Esophagus squamous epithelium (tissue), 5 donors: ENCODE measurements around the gene PDZK1IP1. TPM values are rescaled to one million over a fixed set of nuclear protein-coding genes. Genes with fewer than 3 reads are reported as not detected.

Experiments
- DNase-seq: peaks from one replicate; lab custom pipeline; 2025; lab: John Stamatoyannopoulos, UW
- H3K27ac ChIP-seq, 4 donors: fragments of 200-600 bp; sonication (generic); one replicate each; pipeline ENCODE4 v1.5.1; 2016 to 2019; ENCODE audit warnings: mild to moderate bottlenecking in 1 of 4
- H3K27me3 ChIP-seq, 4 donors: fragments of 200-600 bp; sonication (generic); 1 replicate in 3 of 4; 2 replicates in 1 of 4; pipeline versions ENCODE4 v1.5.1 to v1.6.0; 2017 to 2021; ENCODE audit warnings: antibody characterized with exemption in 1 of 4
- H3K36me3 ChIP-seq, 3 donors: fragments of 200-600 bp; sonication (generic); one replicate each; pipeline ENCODE4 v1.5.1; 2016 to 2019
- H3K4me1 ChIP-seq, 3 donors: fragments of 200-600 bp; sonication (generic); one replicate each; pipeline ENCODE4 v1.5.1; 2017 to 2019
- H3K4me3 ChIP-seq, 4 donors: fragments of 200-600 bp; sonication (generic); 1 replicate in 3 of 4; 2 replicates in 1 of 4; pipeline ENCODE4 v1.5.1; 2016 to 2019; ENCODE audit warnings: mild to moderate bottlenecking in 2 of 4, moderate library complexity in 1 of 4
- H3K9me3 ChIP-seq, 3 donors: fragments of 200-600 bp; sonication (generic); one replicate each; pipeline ENCODE4 v1.5.1; 2016 to 2019
- POLR2A ChIP-seq, 4 donors: fragments of 450-650 bp; IDR thresholded peaks; one replicate each; pipeline ENCODE4 v1.6.1; 2017; ENCODE audit warnings: antibody characterized with exemption in 4 of 4, mild to moderate bottlenecking in 4 of 4, moderate library complexity in 3 of 4
- WGBS, 2 donors: methylation state at CpG; one replicate each; pipeline ENCODE4 v1.1.5; 2018; 5-methylcytosine and 5-hydroxymethylcytosine counted together
- intact Hi-C: fragments of 100-400 bp; cut with DNase I; formaldehyde crosslinking; loops from one replicate; pipeline ENCODE4 v1.15.0; 2022
- total RNA-seq, 4 donors: library from RNA; depleted of rRNA; stranded (reverse); fragments of >200 nt; gene quantifications; one replicate each; pipeline ENCODE4 v1.1.0, GENCODE V29; 2016
- TF ChIP-seq, protein P1 (sequence below), 6 experiments: fragments of 450-650 bp in 4 of 6; fragments of 200-600 bp in 2 of 6; sonication (generic) in 2 of 6; IDR thresholded peaks; one replicate each; pipeline ENCODE4 v1.5.1; 2016 to 2019; ENCODE audit warnings: antibody characterized with exemption in 6 of 6, mild to moderate bottlenecking in 4 of 6, moderate library complexity in 4 of 6
- donor health status: DM: yes; HTN: yes; CAD: no.

Gene PDZK1IP1, protein sequence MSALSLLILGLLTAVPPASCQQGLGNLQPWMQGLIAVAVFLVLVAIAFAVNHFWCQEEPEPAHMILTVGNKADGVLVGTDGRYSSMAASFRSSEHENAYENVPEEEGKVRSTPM
- 100 to 1,000 TPM in 3 of 4 donors, 1 to 10 TPM in 1; 9.7 to 429 (median 312) TPM for total RNA-seq

DNA sequence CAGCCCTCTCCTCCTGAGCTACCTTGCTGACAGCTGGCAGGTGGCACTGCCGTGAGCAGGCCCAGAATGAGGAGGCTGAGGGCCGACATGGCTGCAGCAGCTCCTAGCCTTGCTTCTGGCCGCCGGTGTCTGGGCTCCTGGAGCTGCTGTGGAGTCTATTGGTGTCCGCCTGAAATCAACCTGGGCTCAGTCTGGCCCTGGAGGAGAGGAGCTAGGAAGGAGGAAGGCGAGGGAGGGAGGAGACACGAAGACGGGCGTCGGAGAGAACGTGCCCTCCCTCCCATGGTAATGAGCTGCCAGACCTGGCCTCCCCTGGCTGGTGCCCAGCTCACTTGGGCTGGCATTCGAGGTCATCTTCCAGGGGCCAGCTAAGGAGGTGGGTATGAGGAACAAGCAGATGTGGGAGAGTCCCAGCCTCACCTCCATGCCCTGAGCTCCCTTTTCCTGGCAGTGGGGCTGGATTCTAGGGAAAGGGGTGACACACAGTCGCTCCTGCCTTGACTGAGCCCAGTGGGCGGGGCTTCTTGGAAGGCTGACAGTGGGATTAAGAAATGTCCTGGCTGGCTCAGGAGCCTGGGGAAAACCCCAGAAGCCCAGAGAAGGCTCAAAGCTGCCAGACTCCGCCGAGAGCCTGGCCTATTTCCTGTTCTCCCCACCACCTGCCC is at the start of gene PDZK1IP1:
Gene PDZK1IP1, minus strand, starts transcription at position 193 of the 665 bp plus-strand sequence. Its CDS starts 104 bp downstream, at position 89.
- WGBS, 2 donors, result 23 to 35% methylated on average over 5 to 10 of the region's 16 CpGs

DNA sequence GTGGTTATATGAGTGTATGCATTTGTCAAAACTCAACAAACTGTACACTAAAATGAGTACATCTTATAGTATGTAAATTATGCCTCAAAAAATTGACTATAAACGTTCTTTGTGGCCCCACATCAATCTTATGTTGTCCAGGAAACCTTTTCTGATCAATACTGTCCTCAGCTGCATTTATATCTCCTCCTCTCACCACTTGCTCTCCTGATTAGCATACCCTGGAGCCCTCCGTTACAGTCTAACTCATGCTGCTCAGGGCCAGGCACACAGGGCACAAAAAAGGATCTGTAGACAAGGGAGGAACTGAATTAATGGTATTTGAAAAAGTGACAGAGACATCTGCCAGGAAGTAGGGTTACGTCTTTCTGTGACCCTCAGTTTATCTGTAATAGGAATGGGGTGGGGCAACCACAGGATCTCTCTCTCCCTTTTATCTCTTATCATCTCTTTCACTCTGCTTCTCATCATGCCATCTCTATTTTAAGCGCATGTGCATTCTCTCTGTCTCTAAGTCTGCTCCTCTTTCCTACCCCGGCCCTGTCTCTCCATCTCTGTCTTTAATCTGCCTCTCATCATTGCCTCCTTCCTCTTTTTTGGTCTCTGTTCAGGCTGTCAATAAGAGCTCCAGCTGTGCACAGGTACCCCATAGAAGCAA is 49.2 kb upstream of the PDZK1IP1 start:
- Histone ChIP-seq H3K4me1 (peaks cover 0 to 19% (median 0%) of the 10 kb centered on the region in 3 donors), H3K27ac (no peak overlapping the region), H3K4me3 (no peak overlapping the region), H3K27me3 (peaks cover 0 to 78% (median 0%) of the 10 kb centered on the region in 4 donors), H3K36me3 (no peaks in the 10 kb centered on the region), H3K9me3 (no peaks in the 10 kb centered on the region)
- intact Hi-C loops, result no loop called here
- WGBS, 2 donors, result 56 to 66% methylated on average over 5 of the region's 5 CpGs
- no peak for TF ChIP-seq POLR2A (IDR thresholded peaks at IDR 0.05)
- TF ChIP-seq, protein P1, sequence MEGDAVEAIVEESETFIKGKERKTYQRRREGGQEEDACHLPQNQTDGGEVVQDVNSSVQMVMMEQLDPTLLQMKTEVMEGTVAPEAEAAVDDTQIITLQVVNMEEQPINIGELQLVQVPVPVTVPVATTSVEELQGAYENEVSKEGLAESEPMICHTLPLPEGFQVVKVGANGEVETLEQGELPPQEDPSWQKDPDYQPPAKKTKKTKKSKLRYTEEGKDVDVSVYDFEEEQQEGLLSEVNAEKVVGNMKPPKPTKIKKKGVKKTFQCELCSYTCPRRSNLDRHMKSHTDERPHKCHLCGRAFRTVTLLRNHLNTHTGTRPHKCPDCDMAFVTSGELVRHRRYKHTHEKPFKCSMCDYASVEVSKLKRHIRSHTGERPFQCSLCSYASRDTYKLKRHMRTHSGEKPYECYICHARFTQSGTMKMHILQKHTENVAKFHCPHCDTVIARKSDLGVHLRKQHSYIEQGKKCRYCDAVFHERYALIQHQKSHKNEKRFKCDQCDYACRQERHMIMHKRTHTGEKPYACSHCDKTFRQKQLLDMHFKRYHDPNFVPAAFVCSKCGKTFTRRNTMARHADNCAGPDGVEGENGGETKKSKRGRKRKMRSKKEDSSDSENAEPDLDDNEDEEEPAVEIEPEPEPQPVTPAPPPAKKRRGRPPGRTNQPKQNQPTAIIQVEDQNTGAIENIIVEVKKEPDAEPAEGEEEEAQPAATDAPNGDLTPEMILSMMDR (IDR thresholded peaks at IDR 0.05), result no peak
- DNase-seq, result no peak

More for the DNA sequence above, at the start of gene PDZK1IP1:
- H3K9me3 ChIP-seq, result no peaks in the 10 kb centered on the region
- no peak for DNase-seq
- peak within 1 kb of the TSS; percentile 27 to 59 (median 31) for H3K4me3 ChIP-seq
- H3K36me3 ChIP-seq, result no peaks in the 10 kb centered on the region
- peak within 1 kb of the TSS; percentile 80 to 85 (median 82) for H3K27ac ChIP-seq
- H3K4me1 ChIP-seq, result peaks cover 24 to 65% (median 36%) of the 10 kb centered on the region in 3 donors
- intact Hi-C loops, result loop anchor here (5.0 to 10.0 kb wide), 3 partner anchors 75 to 525 kb away; no protein-coding TSS in a partner anchor
- H3K27me3 ChIP-seq, result peaks cover 0 to 8% (median 0%) of the 10 kb centered on the region in 4 donors
- TF ChIP-seq, protein P1 (IDR thresholded peaks at IDR 0.05), result no peak
- TF ChIP-seq POLR2A (IDR thresholded peaks at IDR 0.05), result peak in 1 of 4 donors; percentile 36

DNA sequence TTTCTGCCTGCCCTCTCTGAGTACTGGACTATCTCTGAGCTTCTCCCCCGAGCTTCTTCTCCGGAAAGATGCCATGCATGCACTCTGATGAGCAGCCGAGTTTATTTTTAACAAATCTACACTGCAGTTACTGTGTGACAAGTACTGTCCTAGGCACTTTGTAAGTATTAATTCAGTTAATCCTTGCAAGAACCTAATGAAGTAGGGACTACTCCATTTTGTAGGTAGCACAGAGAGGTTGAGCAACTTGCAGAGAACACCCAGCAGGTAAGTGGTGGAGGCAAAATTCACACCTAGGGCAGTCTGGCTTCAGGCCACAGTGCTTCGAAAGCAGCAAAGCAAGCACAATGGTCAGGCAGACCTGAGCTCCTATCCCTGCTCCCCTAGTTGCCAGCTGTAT is 46.0 kb upstream of the PDZK1IP1 start:
- peaks cover 5 to 78% (median 22%) of the 10 kb centered on the region in 4 donors for H3K27me3 ChIP-seq

DNA sequence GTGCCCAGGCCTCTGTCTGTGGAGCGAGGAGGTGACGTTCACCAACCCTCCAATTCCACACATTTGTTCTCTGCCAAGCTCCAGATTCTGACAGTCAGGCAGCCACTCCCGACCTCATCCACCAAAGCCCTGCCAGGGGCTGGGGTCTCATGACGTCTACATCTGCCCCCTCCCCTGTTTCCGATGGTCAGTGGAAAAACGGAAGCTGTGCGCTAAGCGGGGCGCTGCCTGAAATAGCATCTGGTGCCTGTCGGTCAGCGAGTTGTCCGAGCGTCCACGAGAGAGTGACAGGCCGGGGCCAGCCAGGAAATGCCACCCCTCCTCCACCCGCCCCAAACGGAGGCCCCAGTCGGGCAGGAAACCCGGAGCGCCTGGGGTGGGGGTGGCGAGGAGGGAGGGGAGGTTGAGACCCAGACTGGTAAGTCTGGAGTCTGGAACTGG is 45.4 kb upstream of the PDZK1IP1 start:
- TF ChIP-seq, protein P1 (IDR thresholded peaks at IDR 0.05), result no peak
- TF ChIP-seq POLR2A (IDR thresholded peaks at IDR 0.05), result no peak
- Histone ChIP-seq H3K27ac (peak overlapping the region in 2 of 4 donors; percentile 43 to 69), H3K36me3 (no peaks in the 10 kb centered on the region), H3K9me3 (no peaks in the 10 kb centered on the region), H3K27me3 (peaks cover 11 to 78% (median 28%) of the 10 kb centered on the region in 4 donors), H3K4me3 (no peak overlapping the region), H3K4me1 (peaks cover 9 to 44% (median 16%) of the 10 kb centered on the region in 3 donors)
- no peak for DNase-seq
- WGBS, 2 donors, result 32 to 42% methylated on average over 4 to 10 of the region's 21 CpGs
- intact Hi-C loops, result no loop called here

More for the DNA sequence above, 46.0 kb upstream of the PDZK1IP1 start:
- H3K27ac ChIP-seq, result peak overlapping the region in 2 of 4 donors; percentile 43 to 44
- TF ChIP-seq, protein P1 (IDR thresholded peaks at IDR 0.05), result no peak
- TF ChIP-seq POLR2A (IDR thresholded peaks at IDR 0.05), result no peak
- no peaks in the 10 kb centered on the region for H3K36me3 ChIP-seq
- DNase-seq, result no peak
- H3K9me3 ChIP-seq, result no peaks in the 10 kb centered on the region
- WGBS, 2 donors, result 66 to 78% methylated on average over 3 to 4 of the region's 4 CpGs
- H3K4me1 ChIP-seq, result peaks cover 9 to 39% (median 16%) of the 10 kb centered on the region in 3 donors
- intact Hi-C loops, result no loop called here
- no peak overlapping the region for H3K4me3 ChIP-seq
